Measurements from ENCODE around the gene CD4.

DNA sequence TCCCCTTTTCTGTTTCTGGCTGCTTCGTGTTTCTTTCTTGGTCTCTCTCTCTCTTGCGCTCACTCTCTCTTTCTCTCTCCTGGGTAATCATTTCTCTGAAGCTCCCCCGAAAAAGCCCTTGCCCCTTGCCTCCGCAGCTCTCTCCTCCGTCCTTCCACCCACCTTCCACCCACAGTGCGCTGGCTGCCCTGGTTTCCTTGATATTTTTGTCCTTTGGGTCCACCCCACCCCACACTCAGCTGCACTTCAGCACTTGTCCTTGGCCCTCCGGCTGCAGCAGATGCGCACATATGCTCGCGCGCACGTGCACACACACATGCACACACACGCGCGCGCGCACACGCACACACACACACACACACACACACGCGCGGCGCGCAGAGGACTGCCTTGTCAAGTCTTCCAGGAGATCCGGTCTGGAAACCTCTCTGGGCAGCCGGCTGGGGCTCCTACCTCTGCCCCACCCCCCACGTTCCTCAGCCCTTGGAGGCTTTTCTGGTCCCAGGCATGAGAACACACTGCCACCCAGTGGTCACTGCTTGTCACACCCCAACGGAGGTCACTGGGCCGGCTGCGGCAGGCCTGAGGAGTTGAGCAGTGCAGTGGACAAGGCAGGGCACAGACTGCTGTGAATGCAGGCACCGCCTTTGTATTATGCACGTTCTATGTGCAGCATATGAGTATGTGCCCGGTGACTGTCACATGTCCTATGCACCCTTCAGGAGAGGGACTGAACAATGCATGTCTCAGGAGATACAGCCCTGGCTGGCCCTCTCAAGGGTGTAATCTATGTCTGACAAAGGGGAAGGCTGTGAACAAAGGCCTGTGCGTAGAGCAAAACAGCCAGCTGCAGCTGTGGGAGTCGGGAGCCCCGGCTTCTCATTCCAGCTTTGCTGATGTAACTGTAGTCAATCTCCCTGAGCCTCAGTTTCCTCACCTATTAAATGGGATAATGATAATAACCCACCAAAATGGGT is 10.5 kb upstream of the CD4 start:
- peak; percentile 92 for TF ChIP-seq CTCF (IDR thresholded peaks at IDR 0.05; ENCODE audit: insufficient read depth, low read length, poor library complexity, severe bottlenecking)
- TF ChIP-seq EZH2phosphoT487 (conservative IDR thresholded peaks at IDR 0.05; ENCODE audit: low read length) = no peak
